HepG2 (cell line): ENCODE data around the gene MAPK4. TPM values are rescaled to one million over a fixed set of nuclear protein-coding genes. Genes with fewer than 3 reads are reported as not detected.

Experiments used
- ATAC-seq: fragments of 200-7000 bp; cut with Tn5 transposase; 3 replicates; pipeline ENCODE4 v1.9.1; 2020; ENCODE audit warnings: mild to moderate bottlenecking, moderate library complexity
- BruUV-seq: library from RNA; stranded (reverse); fragments of 400-500 nt; replicated peaks from 2 replicates; lab custom pipeline; 2021; lab: Mats Ljungman, UMichigan
- CTCF ChIA-PET: fragments of 300-600 bp; formaldehyde crosslinking; extraction: SDS; loops from one replicate; lab custom pipeline; 2021; ENCODE audit warnings: low total read pairs, inconsistent platforms, low intra/inter-chr PET ratio; lab: Yijun Ruan, JAX
- POLR2A ChIA-PET: fragments of 350-600 bp; sonication (Branson Sonifier 250); formaldehyde crosslinking; loops from one replicate; lab custom pipeline; 2020; ENCODE audit warnings: antibody characterized with exemption, inconsistent platforms; lab: Yijun Ruan, JAX
- DNase-seq: peaks from one replicate; pipeline ENCODE4 v3.0.0-alpha.2; 2015; ENCODE audit warnings: low spot score
- FAIRE-seq: peaks from 3 replicates; lab custom pipeline; 2011; peaks lifted over from hg19 to GRCh38; lab: Jason Lieb, UNC
- H2AFZ ChIP-seq: one replicate; pipeline ENCODE4 v1.6.1; 2011; ENCODE audit warnings: low read length, inconsistent platforms
- H3K27ac ChIP-seq: fragments of 300-600 bp; 3 replicates; pipeline ENCODE4 v1.8.0; 2011; ENCODE audit warnings: mixed run types, mild to moderate bottlenecking, mixed read lengths, low read length, inconsistent platforms; ENCODE audit not compliant: insufficient read depth; ENCODE audit errors: extremely low read length
- H3K27me3 ChIP-seq, 2 experiments: fragments of 200-600 bp in 1 of 2; 2 replicates in 1 of 2; 3 replicates in 1 of 2; pipeline versions ENCODE4 v1.6.0 to v1.8.0; 2011; ENCODE audit warnings: low read length in 2 of 2, mild to moderate bottlenecking in 2 of 2, moderate library complexity in 2 of 2, inconsistent platforms in 1 of 2; ENCODE audit not compliant: insufficient read depth in 2 of 2, control insufficient read depth in 1 of 2
- H3K36me3 ChIP-seq, 2 experiments: fragments of 200-600 bp in 1 of 2; replicated peaks in 1 of 2; 2 replicates in 1 of 2; 3 replicates in 1 of 2; pipeline versions ENCODE4 v1.5.1 to v1.8.0; 2011; ENCODE audit warnings: low read length in 2 of 2, inconsistent platforms in 1 of 2; ENCODE audit not compliant: insufficient read depth in 2 of 2, control insufficient read depth in 1 of 2
- H3K4me1 ChIP-seq: 2 replicates; pipeline ENCODE4 v1.5.1; 2012; ENCODE audit warnings: low read length, inconsistent platforms; ENCODE audit not compliant: insufficient read depth
- H3K4me2 ChIP-seq: 2 replicates; pipeline ENCODE4 v1.6.0; 2011; ENCODE audit warnings: low read depth, low read length, inconsistent platforms
- H3K4me3 ChIP-seq, 3 experiments: fragments of 200-600 bp in 1 of 3; sonication (generic), shearing (Covaris generic) in 1 of 3; replicated peaks in 1 of 3; 2 replicates each; pipeline ENCODE4 v1.5.1; 2011 to 2016; ENCODE audit warnings: low read length in 3 of 3, inconsistent platforms in 2 of 3, low read depth in 2 of 3, mild to moderate bottlenecking in 2 of 3, control low read depth in 1 of 3, mixed read lengths in 1 of 3; ENCODE audit not compliant: insufficient read depth in 1 of 3
- H3K79me2 ChIP-seq: one replicate; pipeline ENCODE4 v1.6.1; 2011; ENCODE audit warnings: low read length, inconsistent platforms; ENCODE audit not compliant: insufficient read depth
- H3K9ac ChIP-seq: 2 replicates; pipeline ENCODE4 v1.6.0; 2011; ENCODE audit warnings: mild to moderate bottlenecking, low read depth, low read length, inconsistent platforms; ENCODE audit not compliant: insufficient read depth
- H3K9me3 ChIP-seq: 2 replicates; pipeline ENCODE4 v1.5.1; 2012; ENCODE audit warnings: mild to moderate bottlenecking, low read length
- H4K20me1 ChIP-seq: 2 replicates; pipeline ENCODE4 v1.6.0; 2011; ENCODE audit warnings: inconsistent platforms, mild to moderate bottlenecking, low read length, moderate library complexity; ENCODE audit not compliant: insufficient read depth
- AGO2 ChIP-seq: fragments of 200-400 bp; formaldehyde crosslinking; optimal IDR thresholded peaks from 2 replicates; pipeline ENCODE3; 2017; ENCODE audit warnings: mild to moderate bottlenecking, low read depth, low read length, moderate library complexity
- CAMTA2 ChIP-seq: sonication (generic); formaldehyde crosslinking; IDR thresholded peaks from 2 replicates; pipeline ENCODE4 v1.4.0; 2020; ENCODE audit warnings: mild to moderate bottlenecking, missing genetic modification reagents, borderline replicate concordance
- GTF2F1 ChIP-seq: fragments of 150-350 bp; IDR thresholded peaks from 2 replicates; pipeline ENCODE4 v1.6.1; 2014; ENCODE audit warnings: low read length
- HMGXB3 ChIP-seq: sonication (generic); formaldehyde crosslinking; IDR thresholded peaks from 2 replicates; pipeline ENCODE4 v1.4.0; 2020; ENCODE audit warnings: missing genetic modification reagents, borderline replicate concordance
- HOXA7 ChIP-seq: sonication (generic); formaldehyde crosslinking; IDR thresholded peaks from 2 replicates; pipeline ENCODE4 v1.8.1; 2022; ENCODE audit warnings: mild to moderate bottlenecking, missing genetic modification reagents, moderate library complexity
- SMAD3 ChIP-seq: sonication (generic); formaldehyde crosslinking; IDR thresholded peaks from 2 replicates; pipeline ENCODE4 v1.4.0; 2020; ENCODE audit warnings: missing genetic modification reagents
- SOX13 ChIP-seq, 3 experiments: fragments of 450-650 bp in 1 of 3; sonication (generic) in 1 of 3; formaldehyde crosslinking in 1 of 3; IDR thresholded peaks in 2 of 3; conservative IDR thresholded peaks in 1 of 3; 2 replicates each; pipeline versions ENCODE4 v1.5.0 to v1.6.1; 2016 to 2020; ENCODE audit warnings: antibody characterized with exemption in 1 of 3, mild to moderate bottlenecking in 1 of 3, missing compliant biosample characterization in 1 of 3, missing genetic modification reagents in 1 of 3, moderate library complexity in 1 of 3
- SSRP1 ChIP-seq: IDR thresholded peaks from 2 replicates; pipeline ENCODE4 v1.6.1; 2016; ENCODE audit warnings: control low read depth
- YEATS2 ChIP-seq: sonication (generic); formaldehyde crosslinking; IDR thresholded peaks from 2 replicates; pipeline ENCODE4 v1.4.0; 2020; ENCODE audit warnings: missing genetic modification reagents, borderline replicate concordance
- ZFP91 ChIP-seq: sonication (generic); formaldehyde crosslinking; IDR thresholded peaks from 2 replicates; pipeline ENCODE4 v1.9.0; 2022; ENCODE audit warnings: missing genetic modification reagents, mild to moderate bottlenecking, borderline replicate concordance
- ZNF350 ChIP-seq: sonication (generic); formaldehyde crosslinking; IDR thresholded peaks from 2 replicates; pipeline ENCODE4 v1.4.0; 2020; ENCODE audit warnings: mild to moderate bottlenecking, low read depth, missing genetic modification reagents, borderline replicate concordance
- ZNF446 ChIP-seq: sonication (generic); formaldehyde crosslinking; IDR thresholded peaks from 2 replicates; pipeline ENCODE4 v1.5.0; 2020; ENCODE audit warnings: mild to moderate bottlenecking, missing genetic modification reagents
- ZNF839 ChIP-seq: sonication (generic); formaldehyde crosslinking; IDR thresholded peaks from 2 replicates; pipeline ENCODE4 v1.4.0; 2020; ENCODE audit warnings: missing genetic modification reagents, mild to moderate bottlenecking, borderline replicate concordance
- WGBS: methylation state at CpG from one replicate; pipeline ENCODE4 v1.1.6; 2017; ENCODE audit warnings: low lambda C conversion rate; 5-methylcytosine and 5-hydroxymethylcytosine counted together
- in situ Hi-C: cut with HindIII; loops from 2 replicates; pipeline ENCODE4 v1.10.0; 2017; ENCODE audit warnings: low pct_unique_long_range_greater_than_20kb; ENCODE audit not compliant: extremely low pct_ligation_motif_present
- intact Hi-C: fragments of 100-400 bp; cut with micrococcal nuclease; formaldehyde crosslinking; loops from one replicate; pipeline ENCODE4 v1.10.0; 2022; ENCODE audit not compliant: unreplicated experiment
- polyA plus RNA-seq, 8 experiments: library from polyadenylated mRNA; depleted of rRNA in 3 of 8; stranded (reverse) in 7 of 8; unstranded in 1 of 8; fragments of >200 nt; fragmentation: Illumina TruSeq in 4 of 8; extraction: Trizol in 4 of 8; gene quantifications; 2 replicates each; pipeline versions ENCODE4 v1.2.1 to v1.2.3, GENCODE V29; 2011 to 2016; ENCODE audit warnings: low read depth in 4 of 8, missing spikeins in 1 of 8, mixed read lengths in 1 of 8; ENCODE audit not compliant: insufficient read depth in 1 of 8
- total RNA-seq, 5 experiments: library from RNA; depleted of rRNA; stranded (reverse); fragments of >200 nt; fragmentation: Illumina TruSeq; extraction: Trizol; gene quantifications; 2 replicates each; pipeline ENCODE4 v1.2.3, GENCODE V29; 2016; ENCODE audit warnings: low read depth in 1 of 5

The MAPK4 gene
- total and polyA plus RNA-seq, 2 of the 13 experiments (the other 11 are each of a cell fraction or from before 2014, with no cell fraction given) = not detected

GRCh38 chr18:50679056-50679455 lies 119.2 kb downstream of the MAPK4 start:
- H3K27ac ChIP-seq = no peak overlapping the region
- H3K27me3 ChIP-seq = peaks cover 0 to under 1% of the 10 kb centered on the region in 2 experiments; a peak in 1 of 5 replicates
- no peaks in the 10 kb centered on the region for H4K20me1 ChIP-seq
- 67% methylated on average over 5 of the region's 5 CpGs for WGBS
- no peak overlapping the region for H2AFZ ChIP-seq
- ChIA-PET POLR2A (no interaction called here), CTCF (no interaction called here)
- no TSS peak for BruUV-seq
- no peak overlapping the region for H3K4me2 ChIP-seq
- H3K4me1 ChIP-seq = no peaks in the 10 kb centered on the region
- no peak for TF ChIP-seq ZNF350 (CRISPR knock-in tag)
- FAIRE-seq (no peak), ATAC-seq (no peak), DNase-seq (no peak)
- intact Hi-C loops = no loop called here
- no peaks in the 10 kb centered on the region for H3K79me2 ChIP-seq
- in situ Hi-C loops = no loop called here
- H3K9me3 ChIP-seq = no peaks in the 10 kb centered on the region
- H3K36me3 ChIP-seq = no peaks in the 10 kb centered on the region
- H3K9ac ChIP-seq = no peak overlapping the region
- H3K4me3 ChIP-seq = no peak overlapping the region

DNA sequence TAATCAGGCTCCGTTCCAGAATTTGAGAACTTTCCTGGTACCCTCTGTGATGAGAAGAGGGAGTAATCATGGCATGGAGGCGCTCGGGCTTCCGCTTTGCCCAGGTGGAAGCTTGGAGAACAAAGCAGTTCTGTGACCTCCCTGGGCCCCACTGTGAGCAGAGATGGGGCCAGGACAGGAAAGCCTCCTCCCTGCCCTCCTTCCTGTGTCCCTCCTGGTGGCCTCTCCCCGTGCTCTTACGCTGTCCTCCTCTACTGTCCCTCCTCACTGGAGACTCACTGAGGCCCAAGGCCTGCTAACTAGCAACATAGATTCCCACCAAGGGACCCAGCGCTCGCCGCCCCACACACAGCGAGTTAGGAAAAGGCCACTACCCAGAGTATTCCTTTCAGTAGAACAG lies 119.8 kb downstream of the MAPK4 start:
- Histone ChIP-seq H3K27me3 (peaks cover 0 to 2% of the 10 kb centered on the region in 2 experiments; a peak in 2 of 5 replicates), H4K20me1 (no peaks in the 10 kb centered on the region), H3K4me3 (no peak overlapping the region), H2AFZ (no peak overlapping the region), H3K9me3 (no peaks in the 10 kb centered on the region), H3K79me2 (no peaks in the 10 kb centered on the region), H3K4me2 (no peak overlapping the region), H3K9ac (no peak overlapping the region), H3K27ac (no peak overlapping the region), H3K4me1 (no peaks in the 10 kb centered on the region), H3K36me3 (no peaks in the 10 kb centered on the region)
- ATAC-seq = no peak
- POLR2A ChIA-PET = no interaction called here
- no peak for FAIRE-seq
- intact Hi-C loops = no loop called here
- no TSS peak for BruUV-seq
- no peak for DNase-seq
- CTCF ChIA-PET = no interaction called here
- in situ Hi-C loops = no loop called here
- 88% methylated on average over 5 of the region's 10 CpGs for WGBS
- no peak for TF ChIP-seq YEATS2 (CRISPR knock-in tag)
- no peak for TF ChIP-seq AGO2
- TF ChIP-seq SSRP1 (CRISPR knock-in tag) = no peak
- TF ChIP-seq GTF2F1 = no peak
- TF ChIP-seq SOX13 (IDR thresholded peaks at IDR 0.05) = no peak
- no peak for TF ChIP-seq SOX13 (CRISPR knock-in tag; conservative IDR thresholded peaks at IDR 0.05 in 1 of 2, IDR thresholded peaks at IDR 0.05 in 1 of 2)
- no peak for TF ChIP-seq ZFP91 (CRISPR knock-in tag)
- no peak for TF ChIP-seq ZNF446 (CRISPR knock-in tag)
- TF ChIP-seq HMGXB3 (CRISPR knock-in tag) = no peak
- TF ChIP-seq CAMTA2 (CRISPR knock-in tag) = no peak
- TF ChIP-seq HOXA7 (CRISPR knock-in tag) = no peak
- TF ChIP-seq ZNF839 (CRISPR knock-in tag) = no peak
- TF ChIP-seq SMAD3 (CRISPR knock-in tag) = no peak
